ENCODE measurements around the gene GFPT2.

GFPT2 gene

DNA sequence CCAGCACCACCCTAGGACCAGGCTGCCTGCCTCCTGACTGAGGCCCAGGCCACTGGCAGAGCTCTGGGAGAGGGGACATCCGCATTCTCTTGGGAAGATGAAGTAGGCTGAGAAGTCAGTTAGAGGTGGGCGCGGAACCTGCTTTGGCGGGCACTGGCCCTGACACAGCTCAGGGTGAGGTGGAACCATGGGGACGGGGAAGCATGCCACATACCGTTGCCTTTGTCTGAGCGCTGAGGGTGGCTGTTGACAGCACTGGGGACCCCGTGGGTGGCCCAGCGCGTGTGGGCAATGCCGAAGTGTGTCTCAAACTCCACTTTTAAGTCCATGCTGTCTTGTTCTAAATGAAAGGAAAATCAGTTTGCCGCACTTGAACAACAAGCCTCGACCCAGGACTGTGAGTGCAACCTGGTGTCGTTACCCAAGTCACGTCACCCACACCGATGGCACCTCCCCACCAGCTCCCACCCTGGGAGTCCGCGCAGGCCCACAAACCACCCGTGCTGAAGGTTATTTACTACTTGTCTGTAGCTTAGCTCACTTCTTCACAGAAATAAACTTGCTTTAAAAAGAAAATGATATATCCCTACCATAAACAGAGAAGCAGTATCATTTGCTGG, 17.4 kb downstream of the GFPT2 start:
- in situ Hi-C loops (cut with HindIII; ENCODE audit: low sequenced_read_pairs) = no loop called here
- TF ChIP-seq, protein P1, sequence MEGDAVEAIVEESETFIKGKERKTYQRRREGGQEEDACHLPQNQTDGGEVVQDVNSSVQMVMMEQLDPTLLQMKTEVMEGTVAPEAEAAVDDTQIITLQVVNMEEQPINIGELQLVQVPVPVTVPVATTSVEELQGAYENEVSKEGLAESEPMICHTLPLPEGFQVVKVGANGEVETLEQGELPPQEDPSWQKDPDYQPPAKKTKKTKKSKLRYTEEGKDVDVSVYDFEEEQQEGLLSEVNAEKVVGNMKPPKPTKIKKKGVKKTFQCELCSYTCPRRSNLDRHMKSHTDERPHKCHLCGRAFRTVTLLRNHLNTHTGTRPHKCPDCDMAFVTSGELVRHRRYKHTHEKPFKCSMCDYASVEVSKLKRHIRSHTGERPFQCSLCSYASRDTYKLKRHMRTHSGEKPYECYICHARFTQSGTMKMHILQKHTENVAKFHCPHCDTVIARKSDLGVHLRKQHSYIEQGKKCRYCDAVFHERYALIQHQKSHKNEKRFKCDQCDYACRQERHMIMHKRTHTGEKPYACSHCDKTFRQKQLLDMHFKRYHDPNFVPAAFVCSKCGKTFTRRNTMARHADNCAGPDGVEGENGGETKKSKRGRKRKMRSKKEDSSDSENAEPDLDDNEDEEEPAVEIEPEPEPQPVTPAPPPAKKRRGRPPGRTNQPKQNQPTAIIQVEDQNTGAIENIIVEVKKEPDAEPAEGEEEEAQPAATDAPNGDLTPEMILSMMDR (IDR thresholded peaks at IDR 0.05; ENCODE audit: low read depth, low read length, missing control alignments) = no peak

DNA sequence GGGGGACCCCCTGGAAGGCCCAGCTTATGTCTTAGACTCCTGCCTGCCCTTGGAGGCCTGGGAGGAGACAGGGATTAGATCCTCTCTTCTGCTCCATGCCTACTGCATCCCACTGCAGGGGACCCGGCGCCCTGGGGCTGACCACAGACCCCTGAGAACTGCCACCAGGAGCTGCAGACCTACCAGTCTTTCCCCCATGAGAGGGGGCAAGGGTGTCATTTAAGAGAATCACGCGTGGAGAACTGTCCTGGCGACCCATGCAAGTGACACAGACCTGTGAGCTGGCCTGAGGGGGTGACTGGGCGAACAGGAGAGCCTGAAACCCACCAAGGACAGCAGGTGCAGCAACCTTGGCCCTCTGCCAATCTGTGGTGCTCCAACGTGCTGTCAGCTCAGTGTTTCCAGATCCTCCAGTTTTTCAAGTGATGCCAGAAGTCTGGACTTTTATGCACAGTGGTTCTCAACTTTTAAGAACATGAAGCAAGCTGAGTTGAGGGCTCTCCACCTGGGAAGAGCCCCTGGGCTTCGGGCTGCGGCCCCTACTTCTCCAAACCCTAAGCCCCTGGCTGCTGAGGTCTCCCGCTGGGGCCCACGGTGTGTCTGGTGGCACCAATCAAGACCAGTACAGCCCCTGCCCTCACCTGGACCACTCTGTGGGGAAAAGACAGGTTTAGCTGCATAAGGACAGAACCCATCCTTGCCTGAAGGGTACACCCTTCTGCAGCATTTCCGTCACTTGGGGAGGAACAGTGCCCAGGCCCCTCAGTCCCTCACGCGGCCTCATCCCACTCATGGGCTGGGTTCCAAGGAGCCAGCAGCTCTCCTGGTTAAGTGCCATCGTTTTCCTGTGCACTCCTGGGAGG, 18.2 kb downstream of the GFPT2 start:
- TF ChIP-seq, protein P1 (IDR thresholded peaks at IDR 0.05; ENCODE audit: low read depth, low read length, missing control alignments) = no peak
- H3K4me3 ChIP-seq (ENCODE audit: low read depth, low read length) = no peak overlapping the region
- in situ Hi-C loops (cut with HindIII; ENCODE audit: low sequenced_read_pairs) = no loop called here
- no peak for DNase-seq (ENCODE audit: low read depth)

More for the DNA sequence above, 17.4 kb downstream of the GFPT2 start:
- no peak overlapping the region for H3K4me3 ChIP-seq (ENCODE audit: low read depth, low read length)
- no peak for DNase-seq (ENCODE audit: low read depth)

DNA sequence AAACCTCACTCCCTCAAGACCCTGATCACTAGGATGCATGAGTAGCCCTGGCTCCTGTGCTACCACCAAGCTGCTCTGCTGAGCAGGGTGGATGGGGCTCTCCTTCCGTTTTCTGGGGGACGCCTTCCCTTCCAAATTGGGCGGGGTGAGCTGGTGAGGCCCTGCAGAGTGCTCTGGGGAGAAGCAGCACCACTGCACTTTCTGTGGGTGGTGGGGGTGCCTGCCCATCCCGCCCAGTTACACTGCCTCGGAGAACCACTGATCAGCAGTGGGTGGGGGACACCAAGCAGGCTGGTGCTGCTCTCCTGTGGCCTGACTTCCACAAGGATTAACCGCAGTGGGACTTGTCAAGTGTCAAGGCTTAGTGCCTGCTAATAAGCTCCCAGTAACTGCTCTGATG, 19.0 kb downstream of the GFPT2 start:
- DNase-seq (ENCODE audit: low read depth) = no peak
- H3K4me3 ChIP-seq (ENCODE audit: low read depth, low read length) = no peak overlapping the region
- TF ChIP-seq, protein P1 (IDR thresholded peaks at IDR 0.05; ENCODE audit: low read depth, low read length, missing control alignments) = no peak
- in situ Hi-C loops (cut with HindIII; ENCODE audit: low sequenced_read_pairs) = no loop called here

DNA sequence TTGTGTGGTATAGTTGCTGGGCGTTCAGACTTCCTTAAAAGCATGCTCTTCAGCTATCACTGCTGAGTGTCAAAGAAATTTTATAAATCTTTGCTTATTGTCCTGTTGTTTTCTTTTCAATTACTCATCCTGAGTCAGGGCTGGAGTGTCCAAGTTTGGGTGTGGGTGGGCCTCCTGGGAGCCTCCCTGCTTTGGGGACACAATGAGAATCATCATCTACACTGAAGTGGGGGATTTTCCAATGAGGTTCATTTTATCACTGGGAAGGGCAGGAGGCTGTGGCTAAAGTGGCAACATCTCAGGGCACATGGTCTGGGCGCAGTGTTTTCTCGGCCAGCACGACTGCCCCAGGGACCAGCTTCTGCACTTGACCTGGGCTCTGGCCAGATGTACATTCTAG, 19.5 kb downstream of the GFPT2 start:
- TF ChIP-seq, protein P1 (IDR thresholded peaks at IDR 0.05; ENCODE audit: low read depth, low read length, missing control alignments) = no peak
- no peak for DNase-seq (ENCODE audit: low read depth)
- no peak overlapping the region for H3K4me3 ChIP-seq (ENCODE audit: low read depth, low read length)
- in situ Hi-C loops (cut with HindIII; ENCODE audit: low sequenced_read_pairs) = no loop called here

DNA sequence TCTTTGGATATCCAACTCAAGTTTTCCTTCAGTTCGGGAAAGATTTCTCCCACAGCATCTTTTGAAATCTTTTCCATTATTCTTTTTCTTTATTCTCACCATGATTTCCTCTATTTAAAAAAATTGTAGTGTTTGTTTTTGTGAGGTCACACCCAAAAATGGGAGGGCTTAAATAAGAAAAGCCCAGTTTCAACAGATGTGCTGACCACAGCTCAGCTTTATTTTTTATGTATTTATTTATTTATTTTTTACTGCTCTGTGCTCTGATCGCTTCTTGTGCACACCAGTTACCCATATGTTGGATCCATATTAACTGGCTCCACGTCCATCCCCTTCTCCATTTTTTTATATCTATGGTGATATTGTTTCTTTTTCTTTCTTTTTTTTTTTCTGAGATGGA, 20.3 kb downstream of the GFPT2 start:
- DNase-seq (ENCODE audit: low read depth) = no peak
- TF ChIP-seq, protein P1 (IDR thresholded peaks at IDR 0.05; ENCODE audit: low read depth, low read length, missing control alignments) = no peak
- no peak overlapping the region for H3K4me3 ChIP-seq (ENCODE audit: low read depth, low read length)
- in situ Hi-C loops (cut with HindIII; ENCODE audit: low sequenced_read_pairs) = no loop called here

DNA sequence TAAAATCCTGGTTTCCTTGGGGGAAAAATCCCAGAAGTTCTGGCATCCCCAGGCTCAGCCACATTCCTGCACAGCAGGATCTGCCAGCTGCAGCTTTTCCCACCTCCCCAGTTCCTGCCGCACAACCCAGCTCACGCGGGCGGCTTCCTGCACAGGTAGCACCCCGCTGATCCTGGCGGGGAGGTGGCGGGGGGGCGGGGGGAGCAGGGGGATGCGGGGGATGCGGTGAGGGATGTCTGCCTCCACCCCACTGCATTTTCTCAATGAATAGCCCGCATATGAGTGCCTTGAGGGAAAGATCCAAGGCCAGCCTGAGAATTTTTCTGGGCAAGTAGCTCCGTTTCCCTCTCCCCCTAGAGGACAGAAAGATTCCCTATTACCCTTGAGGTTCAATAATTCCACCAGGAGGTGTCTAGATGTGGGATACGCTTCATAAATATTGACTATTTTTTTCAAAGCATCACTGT, 21.1 kb downstream of the GFPT2 start:
- TF ChIP-seq, protein P1 (IDR thresholded peaks at IDR 0.05; ENCODE audit: low read depth, low read length, missing control alignments) = peak; percentile 58
- H3K4me3 ChIP-seq (ENCODE audit: low read depth, low read length) = no peak overlapping the region
- in situ Hi-C loops (cut with HindIII; ENCODE audit: low sequenced_read_pairs) = no loop called here
- DNase-seq (ENCODE audit: low read depth) = peak; percentile 70

Measured in astrocyte of the cerebellum (primary cell).